Tibial nerve (tissue), 3 donors: ENCODE data around the gene SWSAP1.

Experiments
- POLR2A ChIP-seq, 2 donors: fragments of 450-650 bp; IDR thresholded peaks; one replicate each; pipeline ENCODE4 v1.6.1; 2017; ENCODE audit warnings: antibody characterized with exemption in 2 of 2, mild to moderate bottlenecking in 2 of 2, moderate library complexity in 2 of 2
- TF ChIP-seq, protein P1 (sequence below), 5 experiments: fragments of 200-600 bp in 3 of 5; fragments of 450-650 bp in 2 of 5; sonication (generic) in 3 of 5; IDR thresholded peaks; one replicate each; pipeline ENCODE4 v1.5.1; 2016 to 2019; ENCODE audit warnings: antibody characterized with exemption in 5 of 5, mild to moderate bottlenecking in 3 of 5, moderate library complexity in 2 of 5

- TF ChIP-seq, protein P1, sequence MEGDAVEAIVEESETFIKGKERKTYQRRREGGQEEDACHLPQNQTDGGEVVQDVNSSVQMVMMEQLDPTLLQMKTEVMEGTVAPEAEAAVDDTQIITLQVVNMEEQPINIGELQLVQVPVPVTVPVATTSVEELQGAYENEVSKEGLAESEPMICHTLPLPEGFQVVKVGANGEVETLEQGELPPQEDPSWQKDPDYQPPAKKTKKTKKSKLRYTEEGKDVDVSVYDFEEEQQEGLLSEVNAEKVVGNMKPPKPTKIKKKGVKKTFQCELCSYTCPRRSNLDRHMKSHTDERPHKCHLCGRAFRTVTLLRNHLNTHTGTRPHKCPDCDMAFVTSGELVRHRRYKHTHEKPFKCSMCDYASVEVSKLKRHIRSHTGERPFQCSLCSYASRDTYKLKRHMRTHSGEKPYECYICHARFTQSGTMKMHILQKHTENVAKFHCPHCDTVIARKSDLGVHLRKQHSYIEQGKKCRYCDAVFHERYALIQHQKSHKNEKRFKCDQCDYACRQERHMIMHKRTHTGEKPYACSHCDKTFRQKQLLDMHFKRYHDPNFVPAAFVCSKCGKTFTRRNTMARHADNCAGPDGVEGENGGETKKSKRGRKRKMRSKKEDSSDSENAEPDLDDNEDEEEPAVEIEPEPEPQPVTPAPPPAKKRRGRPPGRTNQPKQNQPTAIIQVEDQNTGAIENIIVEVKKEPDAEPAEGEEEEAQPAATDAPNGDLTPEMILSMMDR (IDR thresholded peaks at IDR 0.05): no peak
- no peak for TF ChIP-seq POLR2A (IDR thresholded peaks at IDR 0.05)
Measured at GRCh38 chr19:11349171-11349570, 25.3 kb upstream of the SWSAP1 start.
